ENCODE results near the gene CRKL. TPM values are rescaled to one million over a fixed set of nuclear protein-coding genes. Genes with fewer than 3 reads are reported as not detected.

The CRKL gene
- total RNA-seq, 1 experiment from 2014 or later = 106 TPM

DNA sequence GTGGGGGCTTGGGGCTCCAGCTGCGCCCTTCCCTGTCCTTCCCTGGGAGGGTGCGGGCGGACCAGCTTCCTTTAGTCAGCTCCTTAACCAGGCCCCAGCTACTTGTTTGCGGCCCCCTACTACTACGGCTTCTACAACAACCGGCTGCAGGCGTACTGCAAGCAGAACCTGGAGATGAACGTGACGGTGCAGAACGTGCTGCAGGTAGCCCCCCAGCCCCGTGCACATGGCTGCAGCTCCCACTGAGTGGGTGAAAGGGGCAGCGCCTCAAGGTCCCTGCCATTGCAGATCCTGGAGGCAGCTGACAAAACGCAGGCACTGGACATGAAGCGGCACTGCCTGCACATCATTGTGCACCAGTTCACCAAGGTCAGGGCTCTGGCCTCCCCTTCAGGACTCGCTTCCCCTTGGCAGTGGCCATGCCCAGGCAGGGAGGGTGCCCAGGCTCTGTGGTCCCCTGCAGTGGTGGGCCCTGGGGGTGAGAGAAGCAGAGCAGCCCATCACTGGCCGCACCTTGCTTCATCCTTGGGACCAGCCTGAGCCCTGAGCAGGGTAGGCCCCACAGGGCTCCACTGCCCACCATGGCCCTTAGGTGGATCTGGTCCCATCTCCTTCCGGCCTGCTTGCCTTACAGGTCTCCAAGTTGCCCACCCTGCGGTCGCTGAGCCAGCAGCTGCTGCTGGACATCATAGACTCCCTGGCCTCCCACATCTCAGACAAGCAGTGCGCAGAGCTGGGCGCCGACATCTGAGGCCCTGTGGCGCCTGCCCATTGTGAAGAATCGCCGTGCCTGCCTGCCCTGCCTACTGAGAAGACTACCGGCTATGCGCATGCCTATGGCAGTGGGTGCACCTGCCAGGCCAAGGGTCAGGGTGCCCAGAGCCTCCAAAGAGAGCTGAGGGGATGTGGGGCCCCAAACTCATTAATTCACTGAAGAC lies 79.7 kb downstream of the CRKL start:
- TF ChIP-seq, protein P1, sequence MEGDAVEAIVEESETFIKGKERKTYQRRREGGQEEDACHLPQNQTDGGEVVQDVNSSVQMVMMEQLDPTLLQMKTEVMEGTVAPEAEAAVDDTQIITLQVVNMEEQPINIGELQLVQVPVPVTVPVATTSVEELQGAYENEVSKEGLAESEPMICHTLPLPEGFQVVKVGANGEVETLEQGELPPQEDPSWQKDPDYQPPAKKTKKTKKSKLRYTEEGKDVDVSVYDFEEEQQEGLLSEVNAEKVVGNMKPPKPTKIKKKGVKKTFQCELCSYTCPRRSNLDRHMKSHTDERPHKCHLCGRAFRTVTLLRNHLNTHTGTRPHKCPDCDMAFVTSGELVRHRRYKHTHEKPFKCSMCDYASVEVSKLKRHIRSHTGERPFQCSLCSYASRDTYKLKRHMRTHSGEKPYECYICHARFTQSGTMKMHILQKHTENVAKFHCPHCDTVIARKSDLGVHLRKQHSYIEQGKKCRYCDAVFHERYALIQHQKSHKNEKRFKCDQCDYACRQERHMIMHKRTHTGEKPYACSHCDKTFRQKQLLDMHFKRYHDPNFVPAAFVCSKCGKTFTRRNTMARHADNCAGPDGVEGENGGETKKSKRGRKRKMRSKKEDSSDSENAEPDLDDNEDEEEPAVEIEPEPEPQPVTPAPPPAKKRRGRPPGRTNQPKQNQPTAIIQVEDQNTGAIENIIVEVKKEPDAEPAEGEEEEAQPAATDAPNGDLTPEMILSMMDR (conservative IDR thresholded peaks at IDR 0.05) = no peak
- peaks cover 5% of the 10 kb centered on the region for H3K23me2 ChIP-seq (ENCODE audit: insufficient read length, low read depth, low read length, poor library complexity, severe bottlenecking)
- no CpG with 5 or more reads among the region's 27 CpGs for WGBS (ENCODE audit: extremely low coverage, insufficient read length, low lambda C conversion rate)

More for the DNA sequence above, 79.7 kb downstream of the CRKL start:
- no peak overlapping the region for H2BK12ac ChIP-seq (ENCODE audit: insufficient read length, low read depth, low read length)
- H3K9ac ChIP-seq (ENCODE audit: extremely low read depth, insufficient read length, low read length) = no peak overlapping the region
- H2AK5ac ChIP-seq (ENCODE audit: insufficient read length, low read length) = no peak overlapping the region
- peaks cover 2 to 18% (median 8%) of the 10 kb centered on the region in 3 experiments; a peak in 5 of 7 replicates for H3K36me3 Mint-ChIP-seq (ENCODE audit: insufficient read depth in 1 of 3, low read depth in 3 of 3)
- H4K20me1 ChIP-seq (ENCODE audit: control insufficient read depth, insufficient read depth, insufficient read length) = no peaks in the 10 kb centered on the region
- H4K5ac ChIP-seq (ENCODE audit: insufficient read length, low read depth, low read length) = no peak overlapping the region
- H3K4ac ChIP-seq (ENCODE audit: low read depth, low read length) = no peak overlapping the region
- no peaks in the 10 kb centered on the region for H3K27me3 Mint-ChIP-seq (ENCODE audit: low read depth)
- no peak for DNase-seq
- no peak overlapping the region for H3K27ac Mint-ChIP-seq
- H3K9me3 ChIP-seq (ENCODE audit: control insufficient read depth, low read depth, low read length) = no peaks in the 10 kb centered on the region
- no peak overlapping the region for H2BK5ac ChIP-seq (ENCODE audit: insufficient read length, low read length)
- H3T11ph ChIP-seq (ENCODE audit: low read length) = no peak overlapping the region
- no peaks in the 10 kb centered on the region; the same call in 1 of the 2 replicates for H3K4me1 ChIP-seq (ENCODE audit: insufficient read depth, low read length)
- no peak overlapping the region for H4K8ac ChIP-seq (replicated peaks; ENCODE audit: insufficient read length, low read depth, low read length)
- H2AFZ ChIP-seq (ENCODE audit: low read length) = no peak overlapping the region
- no peak overlapping the region for H2BK15ac ChIP-seq (ENCODE audit: low read depth, low read length)
- no peak overlapping the region for H3K18ac ChIP-seq (ENCODE audit: insufficient read length, low read depth, low read length)
- H2BK120ac ChIP-seq (ENCODE audit: low read depth, low read length, poor library complexity, severe bottlenecking) = no peak overlapping the region
- H3K56ac ChIP-seq (ENCODE audit: insufficient read length, low read depth, low read length) = no peak overlapping the region
- H3K23ac ChIP-seq (ENCODE audit: insufficient read length, low read depth, low read length) = no peak overlapping the region
- no peak overlapping the region for H3K4me3 Mint-ChIP-seq
- H2BK20ac ChIP-seq (ENCODE audit: low read depth, low read length, poor library complexity, severe bottlenecking) = no peak overlapping the region
- H3K4me2 ChIP-seq (ENCODE audit: insufficient read depth, insufficient read length, low read length) = no peak overlapping the region
- H3K9me3 Mint-ChIP-seq = no peaks in the 10 kb centered on the region
- no peak overlapping the region for H4K91ac ChIP-seq (ENCODE audit: insufficient read length, low read depth, low read length)
- no peaks in the 10 kb centered on the region for H3K79me2 ChIP-seq (ENCODE audit: insufficient read depth, low read length)
- H3K27ac ChIP-seq (ENCODE audit: insufficient read length, low read depth, low read length) = no peak overlapping the region
- H3K4me1 Mint-ChIP-seq = peaks cover 4 to 10% of the 10 kb centered on the region in 2 experiments; a peak in 3 of 4 replicates
- H3K14ac ChIP-seq (ENCODE audit: insufficient read depth, low read length) = no peak overlapping the region
- no peaks in the 10 kb centered on the region for H3K27me3 ChIP-seq (ENCODE audit: insufficient read depth, low read length)
- H3K79me1 ChIP-seq (ENCODE audit: insufficient read depth, low read depth, low read length, poor library complexity, severe bottlenecking) = no peaks in the 10 kb centered on the region
